ENCODE results near the gene MSI2. TPM values are rescaled to one million over a fixed set of nuclear protein-coding genes. Genes with fewer than 3 reads are reported as not detected.

MSI2 gene
- total RNA-seq, 4 donors from 2014 or later = 14.9 to 24.4 (median 19.8) TPM

DNA sequence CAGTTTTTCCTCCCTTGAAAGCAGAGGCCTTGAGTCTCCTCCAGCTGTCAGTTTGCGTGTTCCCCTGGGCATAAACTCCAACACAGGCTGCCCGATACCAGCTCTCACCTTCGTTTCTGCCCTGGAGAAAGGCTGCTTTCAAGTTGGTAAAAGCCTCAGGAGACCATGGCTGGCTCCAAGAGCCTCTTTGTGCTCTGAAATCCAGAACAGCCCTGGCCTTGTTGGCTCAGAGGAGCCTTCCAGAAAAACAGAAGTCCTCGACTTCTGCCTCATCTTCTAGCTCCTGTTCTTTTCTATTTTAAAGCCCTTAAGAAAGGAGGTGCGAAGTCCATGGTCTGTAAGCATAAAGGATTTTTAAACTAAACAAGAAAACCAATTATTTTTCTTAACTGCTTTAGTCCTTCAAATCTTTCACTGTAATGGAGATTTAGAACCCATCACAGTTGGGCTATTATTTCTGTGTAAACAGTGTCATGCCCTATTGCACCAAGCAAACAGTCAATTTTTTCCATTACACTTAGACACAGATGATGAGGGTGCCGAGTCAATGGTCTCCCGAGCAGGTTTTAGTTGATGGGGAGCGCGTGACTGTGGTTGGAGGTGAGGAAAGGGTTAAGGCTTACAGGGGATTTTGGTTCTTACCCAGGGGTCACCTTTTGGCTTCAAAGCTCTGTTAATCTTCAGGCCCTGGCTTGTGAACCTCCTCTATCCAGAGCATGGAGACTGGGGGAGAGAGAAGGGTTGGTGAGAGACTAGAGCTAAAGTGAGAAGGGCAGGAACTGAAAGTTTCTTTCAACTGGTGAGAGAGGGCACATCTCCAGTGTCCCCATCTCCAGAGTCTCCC, 212.8 kb downstream of the MSI2 start:
- DNase-seq (ENCODE audit: low spot score) = no peak
- TF ChIP-seq, protein P1, sequence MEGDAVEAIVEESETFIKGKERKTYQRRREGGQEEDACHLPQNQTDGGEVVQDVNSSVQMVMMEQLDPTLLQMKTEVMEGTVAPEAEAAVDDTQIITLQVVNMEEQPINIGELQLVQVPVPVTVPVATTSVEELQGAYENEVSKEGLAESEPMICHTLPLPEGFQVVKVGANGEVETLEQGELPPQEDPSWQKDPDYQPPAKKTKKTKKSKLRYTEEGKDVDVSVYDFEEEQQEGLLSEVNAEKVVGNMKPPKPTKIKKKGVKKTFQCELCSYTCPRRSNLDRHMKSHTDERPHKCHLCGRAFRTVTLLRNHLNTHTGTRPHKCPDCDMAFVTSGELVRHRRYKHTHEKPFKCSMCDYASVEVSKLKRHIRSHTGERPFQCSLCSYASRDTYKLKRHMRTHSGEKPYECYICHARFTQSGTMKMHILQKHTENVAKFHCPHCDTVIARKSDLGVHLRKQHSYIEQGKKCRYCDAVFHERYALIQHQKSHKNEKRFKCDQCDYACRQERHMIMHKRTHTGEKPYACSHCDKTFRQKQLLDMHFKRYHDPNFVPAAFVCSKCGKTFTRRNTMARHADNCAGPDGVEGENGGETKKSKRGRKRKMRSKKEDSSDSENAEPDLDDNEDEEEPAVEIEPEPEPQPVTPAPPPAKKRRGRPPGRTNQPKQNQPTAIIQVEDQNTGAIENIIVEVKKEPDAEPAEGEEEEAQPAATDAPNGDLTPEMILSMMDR (IDR thresholded peaks at IDR 0.05) = no peak
- no peak for ATAC-seq (ENCODE audit: low FRiP score)

DNA sequence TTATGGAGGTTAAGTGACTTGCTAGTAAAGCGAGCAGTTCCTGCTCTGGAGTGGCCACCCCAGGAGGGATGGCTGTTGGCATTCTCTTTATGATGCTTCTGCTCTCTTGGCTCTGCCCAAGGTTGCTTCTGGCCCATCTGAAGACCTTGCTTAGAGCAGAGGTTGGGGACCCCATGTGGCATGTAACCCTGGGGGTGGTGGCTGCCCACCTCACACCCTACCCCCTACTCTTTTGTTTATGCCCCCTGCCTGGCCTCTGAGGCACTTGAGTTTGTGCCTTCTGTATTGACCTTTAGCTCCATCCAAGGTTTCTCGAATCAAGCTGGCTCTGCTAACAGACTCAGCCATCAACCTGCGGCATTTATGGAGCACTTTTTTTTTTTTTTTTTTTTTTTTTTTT, 214.6 kb downstream of the MSI2 start:
- no peak for ATAC-seq (ENCODE audit: low FRiP score)
- no peak for DNase-seq (ENCODE audit: low spot score)
- TF ChIP-seq, protein P1 (IDR thresholded peaks at IDR 0.05) = no peak

DNA sequence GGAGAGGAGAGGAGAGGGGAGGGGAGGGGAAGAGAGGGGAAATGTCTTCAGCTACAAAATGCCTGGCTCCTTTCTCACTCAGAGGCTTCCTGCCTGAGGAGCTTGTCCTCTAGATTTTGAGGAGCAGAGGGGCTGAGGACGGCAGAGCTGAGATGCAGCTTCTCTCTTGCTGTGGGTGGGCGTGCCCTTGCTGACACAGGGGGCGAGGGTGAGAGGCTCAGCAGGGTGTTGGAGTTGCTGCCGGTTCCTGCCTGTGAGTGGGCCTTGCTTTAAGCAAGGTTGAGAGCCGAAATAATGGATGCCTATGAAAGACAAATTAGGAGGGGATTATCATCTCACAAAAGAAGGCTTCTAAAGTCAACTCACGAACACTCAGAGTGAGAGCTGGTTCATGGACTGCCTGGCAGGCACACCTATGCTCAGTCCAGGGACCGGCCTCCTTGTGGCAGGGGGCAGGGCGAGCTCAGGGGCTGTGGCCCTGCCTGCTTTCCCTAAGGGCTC, 215.6 kb downstream of the MSI2 start:
- no peak for ATAC-seq (ENCODE audit: low FRiP score)
- TF ChIP-seq, protein P1 (IDR thresholded peaks at IDR 0.05) = no peak
- DNase-seq (ENCODE audit: low spot score) = no peak

DNA sequence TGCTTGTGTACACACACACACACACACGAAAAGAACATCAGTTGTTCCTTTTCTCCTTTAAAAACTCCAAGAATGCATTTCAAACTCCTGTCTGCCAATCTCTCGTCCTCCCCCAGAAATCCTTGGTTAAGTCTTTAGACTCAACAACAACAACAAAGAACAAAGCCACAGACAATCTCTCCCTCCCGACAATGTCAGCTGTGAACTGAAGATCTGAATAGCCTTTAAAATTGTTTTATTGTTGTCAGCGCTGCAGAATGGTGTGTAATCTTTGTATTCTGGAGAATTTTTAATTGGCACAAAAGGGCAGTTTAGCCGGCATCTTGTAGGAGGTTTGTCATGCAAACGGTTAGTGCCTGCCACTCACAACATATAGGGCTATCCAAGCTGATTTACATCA, 219.5 kb downstream of the MSI2 start:
- ATAC-seq (ENCODE audit: low FRiP score) (no peak), DNase-seq (ENCODE audit: low spot score) (no peak)
- TF ChIP-seq, protein P1 (IDR thresholded peaks at IDR 0.05) = no peak

DNA sequence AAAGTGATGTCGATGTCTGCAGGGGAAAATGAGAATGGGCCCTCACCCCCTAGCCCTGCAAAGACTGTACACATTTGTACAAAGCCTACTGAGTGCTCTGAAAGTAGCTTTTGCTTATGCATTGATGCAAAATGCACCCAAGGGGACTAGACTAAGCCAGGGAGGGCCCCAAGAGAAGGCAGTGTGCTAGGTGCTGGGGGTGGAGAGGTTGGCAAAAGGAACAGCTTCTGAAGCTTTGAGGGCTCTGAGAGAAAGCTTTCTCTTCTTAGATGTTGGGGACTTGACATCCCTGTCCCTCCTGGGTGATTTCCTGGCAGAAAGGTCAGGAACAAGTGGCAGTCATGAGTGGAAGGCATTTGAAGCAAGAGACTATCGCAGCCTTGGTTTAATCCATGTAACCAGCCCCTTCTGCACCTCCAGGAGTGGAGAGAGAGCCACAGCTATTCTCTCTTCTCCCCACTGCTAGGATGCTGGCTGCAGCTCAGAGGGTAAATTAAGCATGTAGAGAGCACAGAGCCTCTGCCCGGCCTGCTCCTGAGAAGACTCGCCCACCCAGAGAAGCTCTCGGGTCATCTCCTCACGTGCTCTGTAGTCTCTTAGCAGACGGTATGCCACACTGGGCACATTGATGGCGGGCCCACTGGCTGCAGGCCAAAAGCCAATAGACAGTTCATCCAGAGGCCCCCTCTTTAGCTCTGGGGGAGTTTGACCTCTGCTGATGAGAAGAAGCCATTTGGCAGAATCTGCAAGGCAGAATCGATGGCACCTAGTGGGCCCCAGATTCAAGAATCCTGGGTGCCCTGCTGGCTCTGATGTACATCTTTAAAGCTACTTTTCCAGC, 221.4 kb downstream of the MSI2 start:
- TF ChIP-seq, protein P1 (IDR thresholded peaks at IDR 0.05) = no peak
- ATAC-seq (ENCODE audit: low FRiP score) = no peak
- no peak for DNase-seq (ENCODE audit: low spot score)

DNA sequence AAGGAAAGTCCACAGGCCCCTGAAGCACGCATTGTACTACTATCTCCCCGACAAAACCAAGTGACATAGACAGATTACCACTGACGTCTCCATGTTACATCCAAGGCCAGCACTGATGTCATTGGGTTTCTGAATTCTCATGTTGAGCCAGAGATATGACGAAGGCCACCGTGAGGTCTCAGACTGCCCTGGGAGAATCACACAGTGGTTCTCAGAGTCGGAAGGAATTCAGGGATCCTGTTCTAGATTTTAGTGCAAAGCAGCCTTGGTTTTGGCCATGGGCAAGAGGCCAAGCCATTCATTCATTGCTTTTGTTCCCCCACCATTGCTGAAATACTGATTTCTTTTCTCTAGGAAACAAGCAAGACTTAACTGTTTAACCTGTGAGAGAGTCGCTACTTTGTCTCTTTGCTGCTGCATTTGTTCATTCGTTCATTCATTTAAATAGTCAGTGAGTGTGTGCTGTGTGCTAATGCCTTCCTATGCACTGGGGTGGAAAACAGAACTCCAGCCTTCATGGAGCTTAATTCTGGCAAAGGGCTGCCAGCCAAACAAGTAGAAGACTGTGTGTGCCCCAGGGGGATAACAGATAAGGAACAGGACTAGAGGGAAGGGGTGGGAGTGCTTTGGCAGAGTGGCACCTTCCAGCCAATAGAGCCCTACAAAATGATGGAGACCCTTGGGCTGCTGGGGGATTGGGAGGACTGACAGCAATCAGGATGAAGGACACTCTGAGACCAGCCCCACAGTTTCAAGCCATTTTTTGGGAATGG, 222.3 kb downstream of the MSI2 start:
- TF ChIP-seq, protein P1 (IDR thresholded peaks at IDR 0.05) = no peak
- ATAC-seq (ENCODE audit: low FRiP score) = no peak
- DNase-seq (ENCODE audit: low spot score) = no peak
